HEK293 (cell line): Measurements from ENCODE around the gene FGF6.

Experiments
- CTCF ChIA-PET: fragments of 350-600 bp; formaldehyde crosslinking; extraction: SDS; loops from one replicate; lab custom pipeline; 2021; ENCODE audit warnings: antibody characterized with exemption; lab: Yijun Ruan, JAX
- POLR2A ChIA-PET: fragments of 300-600 bp; formaldehyde crosslinking; extraction: SDS; loops from one replicate; lab custom pipeline; 2020; ENCODE audit warnings: antibody characterized with exemption, inconsistent platforms; lab: Yijun Ruan, JAX
- H3K27ac ChIP-seq: fragments of 200-500 bp; sonication (Bioruptor generic); 2 replicates; pipeline ENCODE4 v1.5.1; 2014; ENCODE audit warnings: low read depth, low read length, control low read depth, inconsistent platforms; ENCODE audit errors: extremely low read depth
- H3K36me3 ChIP-seq, 2 experiments: fragments of 200-500 bp in 1 of 2; sonication (Bioruptor generic) in 1 of 2; 1 replicate in 1 of 2; 2 replicates in 1 of 2; pipeline ENCODE4 v1.5.1; 2014 to 2017; ENCODE audit warnings: inconsistent platforms in 2 of 2, low read length in 2 of 2; ENCODE audit not compliant: control insufficient read depth in 2 of 2, insufficient read depth in 1 of 2
- H3K4me1 ChIP-seq: fragments of 200-500 bp; sonication (Bioruptor generic); 2 replicates; pipeline ENCODE4 v1.5.1; 2014; ENCODE audit warnings: mild to moderate bottlenecking, low read length, inconsistent platforms; ENCODE audit not compliant: control insufficient read depth, insufficient read depth
- H3K4me3 ChIP-seq: 2 replicates; pipeline ENCODE4 v1.5.1; 2011; ENCODE audit warnings: low read depth, mild to moderate bottlenecking, control low read depth, low read length, moderate library complexity
- H3K9me3 ChIP-seq: fragments of 200-500 bp; sonication (Bioruptor generic); 2 replicates; pipeline ENCODE4 v1.5.1; 2014; ENCODE audit warnings: low read depth, low read length, inconsistent platforms; ENCODE audit not compliant: control insufficient read depth, insufficient read depth
- HOXA7 ChIP-seq: sonication (generic); formaldehyde crosslinking; IDR thresholded peaks from 2 replicates; pipeline ENCODE4 v1.8.1; 2022; ENCODE audit warnings: missing genetic modification reagents, borderline replicate concordance
- IKZF3 ChIP-seq: fragments of 450-650 bp; IDR thresholded peaks from 2 replicates; pipeline ENCODE4 v1.5.0; 2018; ENCODE audit warnings: missing biosample characterization, mild to moderate bottlenecking, missing genetic modification characterization, moderate library complexity
- RBAK ChIP-seq: fragments of 450-650 bp; formaldehyde crosslinking; IDR thresholded peaks from 2 replicates; pipeline ENCODE4 v1.5.1; 2016; ENCODE audit warnings: missing biosample characterization, missing genetic modification characterization
- REST ChIP-seq: fragments of 450-650 bp; formaldehyde crosslinking; IDR thresholded peaks from 2 replicates; pipeline ENCODE4 v1.5.1; 2016; ENCODE audit warnings: missing biosample characterization, missing genetic modification characterization
- SETDB1 ChIP-seq: IDR thresholded peaks from one replicate; pipeline ENCODE4 v1.6.1; 2017; ENCODE audit warnings: mild to moderate bottlenecking, low read length, moderate library complexity, mixed read lengths; ENCODE audit not compliant: insufficient read length
- SP2 ChIP-seq: fragments of 450-650 bp; formaldehyde crosslinking; IDR thresholded peaks from 2 replicates; pipeline ENCODE4 v1.5.1; 2016; ENCODE audit warnings: missing biosample characterization, missing genetic modification characterization
- ZBTB26 ChIP-seq: fragments of 450-650 bp; formaldehyde crosslinking; optimal IDR thresholded peaks from 2 replicates; pipeline ENCODE3; 2016; ENCODE audit warnings: missing biosample characterization, mild to moderate bottlenecking, missing genetic modification characterization
- ZBTB48 ChIP-seq: fragments of 450-650 bp; formaldehyde crosslinking; IDR thresholded peaks from 2 replicates; pipeline ENCODE4 v1.5.1; 2016; ENCODE audit warnings: missing biosample characterization, missing genetic modification characterization
- ZNF138 ChIP-seq: fragments of 450-650 bp; formaldehyde crosslinking; IDR thresholded peaks from 2 replicates; pipeline ENCODE4 v1.5.1; 2016; ENCODE audit warnings: missing biosample characterization, missing genetic modification characterization, borderline replicate concordance
- ZNF140 ChIP-seq: fragments of 450-650 bp; formaldehyde crosslinking; IDR thresholded peaks from 2 replicates; pipeline ENCODE4 v1.5.1; 2016; ENCODE audit warnings: missing biosample characterization, missing genetic modification characterization
- ZNF146 ChIP-seq: fragments of 450-650 bp; formaldehyde crosslinking; IDR thresholded peaks from 2 replicates; pipeline ENCODE4 v1.5.1; 2016; ENCODE audit warnings: missing biosample characterization, missing genetic modification characterization
- ZNF148 ChIP-seq: fragments of 450-650 bp; formaldehyde crosslinking; IDR thresholded peaks from 2 replicates; pipeline ENCODE4 v1.5.0; 2017; ENCODE audit warnings: missing biosample characterization, missing genetic modification characterization, borderline replicate concordance
- ZNF184 ChIP-seq: fragments of 450-650 bp; IDR thresholded peaks from 2 replicates; pipeline ENCODE4 v1.5.1; 2018; ENCODE audit warnings: missing biosample characterization, mild to moderate bottlenecking, missing genetic modification characterization
- ZNF2 ChIP-seq: fragments of 450-650 bp; formaldehyde crosslinking; IDR thresholded peaks from 2 replicates; pipeline ENCODE4 v1.5.1; 2016; ENCODE audit warnings: missing biosample characterization, missing genetic modification characterization
- ZNF274 ChIP-seq, 2 experiments: fragments of 200-500 bp in 1 of 2; fragments of 450-650 bp in 1 of 2; sonication (Bioruptor generic) in 1 of 2; formaldehyde crosslinking in 1 of 2; IDR thresholded peaks; 2 replicates each; pipeline versions ENCODE4 v1.5.1 to v1.6.1; 2014 to 2016; ENCODE audit warnings: borderline replicate concordance in 1 of 2, inconsistent platforms in 1 of 2, low read length in 1 of 2, missing biosample characterization in 1 of 2, missing genetic modification characterization in 1 of 2
- ZNF37A ChIP-seq: fragments of 450-650 bp; IDR thresholded peaks from 2 replicates; pipeline ENCODE4 v1.5.1; 2018; ENCODE audit warnings: missing biosample characterization, missing genetic modification characterization
- ZNF473 ChIP-seq: fragments of 450-650 bp; formaldehyde crosslinking; IDR thresholded peaks from 2 replicates; pipeline ENCODE4 v1.5.1; 2017; ENCODE audit warnings: missing biosample characterization, missing genetic modification characterization
- ZNF518A ChIP-seq: fragments of 450-650 bp; formaldehyde crosslinking; conservative IDR thresholded peaks from 2 replicates; pipeline ENCODE4 v1.5.1; 2016; ENCODE audit warnings: low read depth, missing biosample characterization, missing genetic modification characterization
- ZNF544 ChIP-seq: fragments of 450-650 bp; formaldehyde crosslinking; IDR thresholded peaks from 2 replicates; pipeline ENCODE4 v1.5.0; 2017; ENCODE audit warnings: missing biosample characterization, missing genetic modification characterization
- ZNF558 ChIP-seq: fragments of 450-650 bp; formaldehyde crosslinking; IDR thresholded peaks from 2 replicates; pipeline ENCODE4 v1.5.1; 2016; ENCODE audit warnings: missing biosample characterization, missing genetic modification characterization
- ZNF639 ChIP-seq: fragments of 450-650 bp; formaldehyde crosslinking; IDR thresholded peaks from 2 replicates; pipeline ENCODE4 v1.5.1; 2016; ENCODE audit warnings: missing biosample characterization, missing genetic modification characterization

Gene FGF6

DNA sequence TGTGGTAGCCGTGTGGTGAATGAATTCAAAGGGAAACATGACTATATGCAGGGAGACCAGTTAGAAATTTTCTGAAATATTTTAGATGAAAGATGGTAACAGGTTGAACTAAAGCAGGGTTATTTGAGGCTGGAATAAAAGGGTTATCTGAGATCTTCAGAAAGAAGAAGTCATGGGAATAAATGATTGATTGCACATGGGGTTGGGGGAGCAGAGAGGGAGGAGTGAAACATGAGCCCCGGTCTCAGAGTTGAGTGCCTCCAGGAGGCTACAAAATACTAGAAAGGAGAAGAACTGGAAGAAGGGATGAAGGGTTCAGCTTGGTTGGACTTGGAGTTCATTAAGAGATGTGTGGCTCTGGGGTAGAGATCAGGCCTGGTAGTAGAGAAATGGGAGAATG is 49.8 kb downstream of the FGF6 start:
- Histone ChIP-seq H3K9me3 (no peaks in the 10 kb centered on the region), H3K27ac (no peak overlapping the region), H3K36me3 (no peaks in the 10 kb centered on the region), H3K4me1 (no peaks in the 10 kb centered on the region), H3K4me3 (no peak overlapping the region)
- POLR2A ChIA-PET, result no interaction called here
- TF ChIP-seq ZNF184 (no peak), ZBTB26 (tag by site-specific recombination) (no peak), REST (no peak), ZNF37A (tag by site-specific recombination) (no peak), ZNF473 (tag by site-specific recombination) (no peak), ZNF544 (no peak), ZNF146 (tag by site-specific recombination) (no peak), ZNF558 (tag by site-specific recombination) (no peak), RBAK (no peak)
- CTCF ChIA-PET, result no interaction called here

GRCh38 chr12:4393211-4393610 is 52.4 kb downstream of the FGF6 start:
- Histone ChIP-seq H3K4me3 (no peak overlapping the region), H3K9me3 (no peaks in the 10 kb centered on the region), H3K27ac (no peak overlapping the region), H3K4me1 (no peaks in the 10 kb centered on the region), H3K36me3 (no peaks in the 10 kb centered on the region)
- ChIA-PET CTCF (no interaction called here), POLR2A (no interaction called here)
- TF ChIP-seq SP2 (tag by site-specific recombination) (no peak), IKZF3 (tag by site-specific recombination) (no peak), ZNF518A (tag by site-specific recombination) (no peak), ZNF138 (tag by site-specific recombination) (no peak), ZNF140 (tag by site-specific recombination) (no peak), ZNF148 (tag by site-specific recombination) (no peak), ZNF274 (IDR thresholded peaks at IDR 0.05; ENCODE audit: low read length) (no peak), ZNF274 (tag by site-specific recombination; IDR thresholded peaks at IDR 0.05; ENCODE audit: borderline replicate concordance) (no peak), SETDB1 (no peak), ZBTB48 (tag by site-specific recombination) (no peak), ZNF2 (tag by site-specific recombination) (no peak), HOXA7 (no peak), ZNF639 (tag by site-specific recombination) (no peak)
